GM21526 (cell line): ENCODE results near the gene UIMC1.

Experiments used
- ATAC-seq: cut with Tn5 transposase; IDR thresholded peaks from one replicate; pipeline ENCODE4 v1.9.1; 2021; ENCODE audit warnings: moderate library complexity; ENCODE audit not compliant: unreplicated experiment, low FRiP score

Gene UIMC1

DNA sequence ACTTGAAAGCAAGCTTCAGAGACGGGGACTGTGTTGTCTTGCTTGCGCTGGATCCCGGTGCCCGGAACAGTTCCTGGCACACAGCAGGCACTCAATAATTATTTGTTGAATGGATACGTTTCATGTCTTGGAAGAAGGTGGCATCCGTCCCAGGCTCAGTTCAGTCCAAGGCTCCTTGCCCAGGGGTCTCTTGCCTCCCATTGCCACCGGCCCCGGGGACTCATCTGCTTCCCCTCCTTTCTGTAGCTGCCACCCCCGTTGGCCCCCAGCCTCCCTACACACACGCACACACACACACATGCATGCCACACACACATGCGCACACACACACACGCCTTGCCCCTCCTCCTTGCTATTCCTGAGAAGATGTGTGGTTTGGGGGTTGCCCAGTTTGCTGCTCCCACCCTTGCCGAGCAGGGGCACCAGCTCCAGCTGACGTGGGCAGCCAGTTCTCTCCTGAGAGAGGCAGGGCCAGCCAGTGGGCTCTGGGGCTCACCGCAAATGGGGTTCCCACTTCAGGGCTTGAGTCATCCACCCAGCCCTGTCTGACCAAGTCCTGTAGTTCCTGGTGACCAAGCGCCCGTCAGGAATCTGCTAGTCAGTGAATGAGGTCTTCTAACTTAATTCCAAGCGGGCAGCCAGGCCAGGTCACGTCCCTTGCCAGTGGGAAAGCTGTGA is 149.2 kb downstream of the UIMC1 start:
- ATAC-seq = no peak

DNA sequence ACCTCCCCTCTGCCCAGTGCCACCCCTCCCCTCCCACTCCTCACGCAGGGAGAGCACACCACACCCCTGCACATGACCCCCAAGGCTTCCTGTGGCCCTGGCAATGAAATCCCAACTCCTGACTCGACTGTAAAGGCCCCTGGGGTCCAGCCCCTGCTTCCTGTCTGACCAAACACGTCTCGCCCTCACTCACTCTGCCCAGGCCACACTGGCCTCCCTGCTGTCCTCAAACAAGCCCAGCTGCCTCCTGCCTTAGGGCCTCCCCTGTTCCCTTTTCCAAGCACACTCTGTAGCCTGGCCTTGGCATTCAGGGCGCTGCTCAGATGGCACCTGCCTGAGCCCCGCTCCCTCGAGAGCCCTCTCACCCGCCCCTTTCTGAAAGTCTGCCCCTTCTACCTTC is 149.8 kb downstream of the UIMC1 start:
- no peak for ATAC-seq

GRCh38 chr5:176855598-176855997 is 151.0 kb downstream of the UIMC1 start:
- ATAC-seq = no peak
